M059J (cell line): ENCODE data around the gene SUSD1. TPM values are rescaled to one million over a fixed set of nuclear protein-coding genes. Genes with fewer than 3 reads are reported as not detected.
A peak's percentile ranks its signal among the peaks of the same experiment; 100 is the strongest.

Experiments used
- DNase-seq: peaks from one replicate; pipeline ENCODE4 v3.0.0-alpha.2; 2012; ENCODE audit warnings: low read depth
- total RNA-seq: library from RNA; depleted of rRNA; stranded (reverse); fragments of >200 nt; shearing (Covaris generic); gene quantifications from 2 replicates; pipeline ENCODE4 v1.2.3, GENCODE V29; 2014

The SUSD1 gene
- total RNA-seq, 1 experiment from 2014 or later = 16.4 TPM

DNA sequence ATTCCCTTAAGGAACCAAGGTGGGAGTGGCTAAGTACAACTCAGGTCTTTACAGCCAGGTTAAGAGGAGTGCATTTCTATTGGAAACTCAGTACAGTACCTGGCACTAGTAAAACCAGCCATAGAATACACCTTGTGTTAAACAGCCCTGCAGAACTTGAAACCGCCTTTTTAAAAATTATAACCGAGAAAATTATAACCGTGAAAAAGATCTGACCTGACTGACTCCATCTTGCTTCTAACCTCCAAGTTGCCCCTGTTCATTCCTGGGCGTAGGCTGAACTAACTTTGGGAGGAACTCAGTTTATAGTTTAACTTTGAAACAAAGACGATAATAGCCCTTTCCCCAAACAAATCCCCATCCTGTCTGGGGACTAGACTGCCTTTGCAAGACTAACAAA is 132.3 kb downstream of the SUSD1 start:
- DNase-seq = no peak

DNA sequence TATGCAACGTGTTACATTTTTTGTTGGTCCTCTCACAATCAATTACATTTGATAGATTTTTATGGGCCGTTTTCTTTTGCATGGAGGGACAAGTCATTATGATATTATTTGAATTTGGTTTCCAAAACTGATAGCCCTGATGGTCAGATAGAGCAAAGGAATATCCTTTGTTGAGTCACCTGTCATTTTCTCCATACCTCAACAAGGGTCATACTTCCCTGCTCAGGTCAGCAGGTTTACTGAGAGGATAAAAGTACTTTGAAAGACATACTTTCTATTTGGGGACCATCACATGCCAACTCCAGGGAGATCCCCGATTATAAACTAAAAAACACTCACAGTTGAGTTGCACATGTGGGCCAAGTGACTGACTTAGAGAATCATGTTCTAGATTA is 132.9 kb downstream of the SUSD1 start:
- no peak for DNase-seq

DNA sequence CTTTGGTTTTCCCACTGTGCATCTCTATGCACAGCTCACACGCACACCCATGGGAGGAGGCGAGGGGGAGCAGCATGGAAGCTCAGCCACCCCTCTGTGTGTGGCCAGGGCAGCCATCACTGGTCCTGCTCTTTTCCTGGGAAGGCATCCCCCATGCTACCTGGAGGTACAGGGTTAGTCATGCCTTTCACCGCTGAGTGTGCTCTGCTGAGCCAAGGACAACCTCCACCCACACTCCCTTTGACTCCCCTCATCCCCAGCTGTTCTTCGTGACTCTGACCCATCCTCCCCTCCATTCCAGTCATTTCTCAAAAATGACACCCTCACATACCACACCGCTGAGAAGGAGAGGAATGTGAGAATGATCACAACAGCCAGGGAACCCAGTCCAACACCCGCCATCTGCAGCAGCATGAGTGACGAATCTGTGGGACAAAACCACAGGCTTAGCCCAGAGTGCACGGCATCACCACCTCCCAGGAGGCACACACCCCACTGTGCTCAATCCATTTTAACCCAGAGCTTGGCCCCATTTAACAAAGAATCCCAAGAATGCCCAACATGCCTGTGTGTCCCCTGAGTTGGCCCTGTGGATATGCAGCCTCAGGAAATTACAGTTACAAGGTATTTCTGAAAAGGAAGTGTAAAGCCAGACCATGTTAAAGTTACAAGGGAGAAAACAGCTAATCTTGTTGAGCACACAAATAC is 133.4 kb downstream of the SUSD1 start:
- peak; percentile 100 for DNase-seq

DNA sequence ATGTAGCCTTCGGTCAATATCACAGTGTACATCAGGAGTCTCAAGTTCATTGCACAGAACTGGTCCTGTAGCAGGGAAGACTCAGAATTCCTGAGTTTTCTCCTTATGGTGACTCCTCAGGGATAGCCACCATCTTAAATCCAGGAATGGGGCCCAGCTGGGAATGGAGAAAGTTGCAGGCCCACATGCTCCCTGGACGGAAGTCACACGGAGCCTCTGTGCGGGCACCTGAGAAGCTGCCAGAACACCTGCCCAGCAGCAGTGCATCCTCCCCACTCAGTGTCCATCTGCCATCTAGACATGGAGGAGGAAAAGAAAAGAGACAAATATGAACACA is 133.9 kb downstream of the SUSD1 start:
- no peak for DNase-seq

DNA sequence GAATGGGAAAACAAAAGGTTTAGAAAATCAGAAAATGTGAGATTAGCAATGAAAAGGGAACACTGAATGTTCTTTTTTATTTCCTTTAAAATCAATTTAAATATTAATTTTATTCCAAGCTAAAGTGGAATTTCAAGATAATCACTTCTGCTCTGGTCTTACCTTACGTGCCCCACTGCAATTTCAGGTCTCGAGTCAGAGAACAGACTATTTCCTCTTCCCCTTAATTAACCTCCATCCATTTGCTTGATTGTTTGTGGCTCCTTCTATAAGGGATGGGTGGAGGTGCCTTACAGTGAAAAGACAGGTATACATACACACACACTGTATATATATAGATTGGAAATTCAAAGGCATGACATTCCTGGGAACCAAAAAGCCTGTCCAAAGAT is 137.1 kb downstream of the SUSD1 start:
- DNase-seq = no peak

DNA sequence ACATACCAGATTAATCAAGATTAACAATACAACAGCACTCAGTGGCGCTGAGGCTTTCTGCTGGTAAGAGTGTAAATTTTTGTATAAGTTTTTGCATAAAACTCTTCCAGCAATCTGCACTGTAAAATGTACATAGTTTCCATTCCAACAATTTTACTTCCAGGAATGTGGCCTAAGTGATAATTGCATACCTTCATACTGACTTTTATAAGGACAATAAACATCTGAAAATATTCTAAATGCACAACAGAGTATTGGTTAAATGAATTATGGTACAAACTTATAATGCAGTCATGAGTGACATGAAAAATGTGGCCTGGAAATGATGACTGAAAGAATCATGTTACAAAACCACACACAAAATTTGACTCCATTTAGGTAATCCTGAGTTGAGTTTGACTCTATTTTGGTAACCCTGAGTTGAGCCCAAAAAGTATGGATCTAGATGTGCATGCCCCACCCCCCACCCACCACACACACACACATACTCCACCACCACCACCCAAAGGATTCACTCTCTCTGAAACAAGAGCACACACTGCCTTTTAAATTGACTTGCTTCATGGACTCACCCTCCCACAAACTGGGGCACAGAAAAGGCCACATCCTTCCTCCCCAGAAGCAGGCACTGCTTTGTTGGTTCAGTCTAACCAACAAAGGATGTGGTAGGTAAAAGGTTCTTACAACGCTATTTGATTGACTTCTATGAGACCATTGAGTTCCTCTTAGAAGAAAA is 137.6 kb downstream of the SUSD1 start:
- peak; percentile 84 for DNase-seq

DNA sequence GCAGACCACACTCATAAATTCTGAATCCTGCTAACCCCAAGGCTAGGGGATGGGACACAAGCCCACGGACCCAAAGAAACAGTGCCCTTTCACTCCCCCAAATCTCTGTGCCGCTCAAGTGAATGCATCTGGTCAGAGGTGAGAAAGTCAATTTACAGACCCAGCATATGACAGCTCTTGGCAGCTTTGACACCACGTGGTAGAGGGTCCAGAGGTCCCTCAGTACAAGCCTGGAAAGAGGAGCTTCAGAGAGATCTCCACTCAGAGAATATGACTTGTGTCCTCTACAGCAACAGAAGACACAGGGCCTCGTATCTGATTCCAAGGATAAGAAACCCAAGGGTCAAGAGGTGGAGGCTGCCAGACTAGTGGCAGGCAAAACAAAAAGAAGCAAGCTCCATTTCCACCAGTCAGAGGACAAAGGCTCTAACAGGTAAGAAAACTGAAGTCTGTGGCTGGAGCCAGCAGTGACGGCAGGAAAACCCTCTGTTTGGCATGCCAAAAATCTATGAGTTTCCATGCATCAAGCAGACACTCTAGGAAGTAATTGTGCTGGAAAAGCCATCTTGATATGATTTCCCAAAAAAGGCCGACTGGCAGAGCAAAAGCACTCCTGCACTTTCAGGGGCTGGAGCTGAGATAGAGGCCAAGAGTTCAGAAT is 139.8 kb downstream of the SUSD1 start:
- DNase-seq = peak; percentile 30

DNA sequence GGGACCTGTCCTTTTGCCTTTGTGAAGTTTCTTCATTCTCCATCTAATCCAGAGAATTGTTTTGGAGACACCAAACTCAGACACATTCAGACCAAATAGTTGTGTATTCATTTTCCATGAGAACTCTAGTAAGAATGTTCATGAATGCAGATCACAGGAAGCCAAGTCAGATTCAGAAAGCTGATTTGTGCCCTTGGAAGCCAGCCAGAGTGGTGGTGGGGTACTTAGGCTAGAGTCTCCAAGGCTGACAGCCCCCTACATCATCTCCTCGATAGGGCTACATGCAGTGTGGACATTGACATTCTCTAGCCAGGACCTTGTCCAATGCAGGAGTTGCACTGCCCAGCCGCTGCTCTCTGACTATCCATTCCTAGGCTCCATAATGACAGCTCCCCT is 140.9 kb downstream of the SUSD1 start:
- peak; percentile 36 for DNase-seq

DNA sequence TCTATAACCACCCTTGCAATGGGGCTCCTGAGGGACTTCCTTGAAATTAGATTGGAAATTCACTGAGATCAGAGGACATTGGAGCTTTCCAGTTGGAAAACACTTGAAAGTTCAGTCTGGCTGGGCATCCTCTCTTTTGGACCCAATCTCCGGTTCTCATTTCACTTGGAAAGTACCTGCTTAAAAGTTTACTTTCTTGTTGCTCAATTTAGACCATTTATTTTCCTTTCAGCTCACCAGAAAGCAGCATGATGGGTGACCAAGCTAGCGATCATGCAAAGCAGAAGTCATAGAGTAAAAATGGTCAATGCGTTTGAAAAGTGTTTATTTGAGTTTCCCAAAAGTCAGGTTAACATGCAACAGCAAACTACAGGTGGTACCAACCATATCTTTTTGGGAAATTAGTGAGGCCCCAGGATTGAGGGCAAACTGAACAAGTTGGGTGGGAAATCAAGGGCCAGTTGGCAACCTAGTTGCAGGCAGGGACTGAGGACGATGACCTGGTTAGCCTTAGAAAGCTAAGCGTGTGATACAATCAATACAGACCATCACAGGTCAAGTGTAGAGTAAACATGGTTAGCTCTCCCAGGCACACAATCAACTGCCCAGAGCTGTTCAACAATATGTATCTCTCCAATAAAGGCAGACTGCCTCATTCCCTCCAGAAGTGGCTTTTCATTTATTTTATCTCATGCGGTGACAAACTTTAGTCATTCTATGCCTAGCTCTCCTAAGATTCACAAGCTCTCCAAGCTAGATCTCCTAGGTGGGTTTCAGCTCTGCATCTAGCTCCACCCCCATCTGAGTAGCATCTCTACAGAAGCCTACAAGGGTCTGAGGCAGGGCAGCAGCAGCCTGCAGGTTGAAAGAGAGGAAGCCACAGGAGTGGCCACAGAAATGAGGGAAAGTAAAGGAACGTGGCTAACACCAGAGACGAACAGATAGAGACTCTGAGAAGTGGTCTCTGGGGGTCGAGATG is 141.6 kb downstream of the SUSD1 start:
- peak; percentile 28 for DNase-seq

DNA sequence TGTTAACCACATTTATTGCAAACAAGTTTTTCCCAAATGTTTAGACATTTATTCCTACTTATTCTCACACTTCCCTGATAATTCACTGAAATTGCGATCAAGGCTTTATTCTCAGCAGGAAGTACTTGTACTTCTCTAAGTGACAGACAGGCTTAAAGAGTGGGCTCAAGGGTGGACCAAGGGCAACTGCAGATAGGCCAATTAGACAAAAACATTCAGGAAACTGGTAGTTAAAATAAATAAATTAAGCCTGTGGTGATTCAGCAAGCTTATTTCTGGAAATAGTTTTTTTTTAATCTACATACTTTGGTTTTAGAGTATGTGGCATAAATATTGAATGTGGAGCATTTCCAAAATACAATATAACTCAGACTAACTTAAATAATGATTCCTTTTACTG is 142.4 kb downstream of the SUSD1 start:
- peak; percentile 70 for DNase-seq

DNA sequence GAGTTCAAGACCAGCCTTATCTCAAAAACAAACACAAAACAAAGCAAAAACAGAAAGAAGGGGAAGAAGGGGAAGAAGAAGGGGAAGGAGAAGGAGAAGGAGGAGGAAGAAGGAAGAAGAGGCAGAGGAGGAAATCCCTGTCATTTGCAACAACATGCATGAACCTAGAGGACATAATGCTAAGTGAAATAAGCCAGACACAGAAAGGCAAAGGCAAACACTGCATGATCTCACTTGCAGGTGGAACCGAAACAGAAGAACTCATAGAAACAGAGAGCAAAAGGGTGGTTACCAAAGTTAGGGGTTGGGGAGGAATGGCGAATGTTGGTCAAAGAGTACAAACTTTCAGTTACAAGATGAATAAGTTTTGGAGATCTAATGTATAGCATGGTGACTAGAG is 143.1 kb downstream of the SUSD1 start:
- DNase-seq = no peak

DNA sequence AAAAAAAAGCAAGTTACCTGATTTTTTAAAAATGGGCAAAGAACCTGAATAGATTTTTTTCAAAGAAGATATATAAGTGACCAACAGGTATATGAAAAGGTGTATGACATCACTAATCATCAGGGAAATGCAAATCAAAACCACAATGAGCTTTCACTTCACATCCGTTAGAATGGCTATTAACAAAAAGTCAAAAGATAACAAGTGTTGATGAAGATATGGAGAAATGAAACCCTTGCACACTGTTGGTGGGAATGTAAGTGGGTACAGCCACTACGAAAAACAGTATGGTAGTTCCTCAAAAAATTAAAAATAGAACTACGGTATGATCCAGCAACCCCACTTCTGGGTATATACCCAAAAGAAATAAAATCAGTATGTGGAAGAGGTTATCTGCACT is 143.7 kb downstream of the SUSD1 start:
- no peak for DNase-seq

DNA sequence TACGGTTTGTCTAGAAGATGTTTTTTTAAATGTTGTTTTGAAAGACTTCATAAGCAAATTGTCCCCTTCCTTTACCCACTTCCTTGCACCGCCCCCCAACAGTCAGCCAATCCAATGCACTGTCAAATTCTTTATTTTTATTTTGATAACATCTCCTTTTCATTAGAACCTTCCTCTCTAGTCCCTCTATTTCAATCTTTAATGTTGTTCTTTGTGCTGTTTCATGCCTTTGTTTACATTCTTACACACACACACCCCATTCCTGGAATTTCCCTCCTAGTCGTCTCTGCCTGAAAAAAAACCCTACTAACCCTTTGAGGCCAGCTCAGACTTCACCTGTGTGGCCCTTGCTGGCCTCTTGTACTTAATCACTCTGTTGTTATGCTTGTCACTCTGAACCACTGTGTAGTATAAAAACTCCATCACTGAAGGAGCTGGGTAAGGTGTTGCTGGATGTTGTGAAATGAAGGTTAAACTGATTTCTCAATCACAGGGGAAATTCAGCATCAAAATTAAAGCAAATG is 145.1 kb downstream of the SUSD1 start:
- DNase-seq = peak; percentile 97

DNA sequence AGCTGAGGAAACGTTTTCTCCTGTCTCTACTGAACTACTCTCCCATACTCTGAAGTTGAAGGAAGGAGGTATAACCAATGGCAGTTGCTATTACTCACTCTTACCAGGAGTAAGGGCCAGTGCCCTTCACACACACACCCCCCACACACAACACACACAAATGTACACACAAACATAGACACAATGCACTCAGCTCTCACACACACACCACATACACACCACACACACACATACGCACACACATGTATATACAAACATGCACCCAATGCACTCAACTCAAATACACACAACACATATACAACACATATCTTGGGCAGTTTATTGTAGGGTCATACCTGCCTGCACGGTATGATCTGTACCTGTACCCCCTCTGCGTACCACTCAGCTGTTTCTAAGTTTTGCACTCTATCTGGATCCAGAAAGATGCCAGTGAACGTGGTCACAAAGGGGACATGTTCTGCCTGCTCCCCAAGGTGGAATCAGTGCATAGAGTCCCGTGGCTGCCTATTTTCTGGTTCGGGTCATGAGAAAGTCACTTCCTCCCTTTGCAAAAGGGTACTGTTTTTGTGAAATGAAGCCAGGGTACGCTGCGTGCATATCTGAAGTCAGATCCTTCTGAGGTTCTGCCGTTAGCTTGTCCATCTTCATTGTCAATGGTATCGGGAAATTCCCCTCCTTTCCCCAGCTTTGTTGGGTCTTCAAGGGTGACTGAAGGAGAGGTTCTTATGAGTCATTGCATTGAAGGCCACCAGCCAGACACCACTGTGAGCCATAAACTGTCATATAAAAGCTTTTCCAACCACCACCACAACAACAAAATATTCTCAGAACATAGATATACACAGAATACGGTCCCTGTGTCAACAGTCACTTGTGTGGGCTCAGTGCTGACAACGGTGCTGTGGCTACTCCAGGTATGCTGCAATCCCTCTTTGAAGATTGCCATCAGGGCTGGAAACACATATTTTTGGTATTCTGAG is 146.6 kb downstream of the SUSD1 start:
- DNase-seq = peak; percentile 90

DNA sequence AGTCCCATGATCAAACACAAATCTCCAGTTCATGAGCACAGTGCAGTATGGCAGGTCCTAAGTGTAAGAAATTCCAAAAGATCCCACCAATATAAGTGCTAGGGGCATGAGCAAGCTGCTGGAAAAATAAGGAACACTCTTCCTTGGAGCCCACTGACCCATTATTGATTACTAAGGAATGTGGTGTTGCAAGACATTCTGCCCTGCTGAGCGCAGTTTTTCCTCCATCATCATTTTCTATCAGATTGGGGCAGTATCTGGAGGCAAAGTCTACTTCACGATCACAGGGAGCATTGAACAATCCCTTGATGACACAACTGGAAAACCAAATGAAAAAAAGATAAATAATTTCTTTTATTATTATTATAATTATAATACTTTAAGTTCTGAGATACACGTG is 149.2 kb downstream of the SUSD1 start:
- DNase-seq = no peak

DNA sequence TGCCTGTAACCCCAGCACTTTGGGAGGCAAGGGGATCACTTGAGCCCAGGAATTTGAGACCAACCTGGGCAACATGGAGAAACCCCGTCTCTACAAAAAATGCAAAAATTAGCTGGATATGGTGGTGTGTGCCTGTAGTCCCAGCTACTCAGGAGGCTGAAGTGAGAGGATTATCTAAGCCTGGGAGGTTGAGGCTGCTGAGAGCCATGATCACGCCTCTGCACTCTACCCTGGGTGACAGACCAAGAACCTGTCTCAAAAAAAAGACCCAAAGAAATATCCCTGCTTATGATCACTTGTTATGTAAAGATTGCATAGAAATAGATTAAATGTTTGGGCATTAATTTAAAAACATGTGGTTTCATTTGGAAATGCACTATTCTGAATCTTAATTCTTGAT is 153.4 kb downstream of the SUSD1 start:
- no peak for DNase-seq

DNA sequence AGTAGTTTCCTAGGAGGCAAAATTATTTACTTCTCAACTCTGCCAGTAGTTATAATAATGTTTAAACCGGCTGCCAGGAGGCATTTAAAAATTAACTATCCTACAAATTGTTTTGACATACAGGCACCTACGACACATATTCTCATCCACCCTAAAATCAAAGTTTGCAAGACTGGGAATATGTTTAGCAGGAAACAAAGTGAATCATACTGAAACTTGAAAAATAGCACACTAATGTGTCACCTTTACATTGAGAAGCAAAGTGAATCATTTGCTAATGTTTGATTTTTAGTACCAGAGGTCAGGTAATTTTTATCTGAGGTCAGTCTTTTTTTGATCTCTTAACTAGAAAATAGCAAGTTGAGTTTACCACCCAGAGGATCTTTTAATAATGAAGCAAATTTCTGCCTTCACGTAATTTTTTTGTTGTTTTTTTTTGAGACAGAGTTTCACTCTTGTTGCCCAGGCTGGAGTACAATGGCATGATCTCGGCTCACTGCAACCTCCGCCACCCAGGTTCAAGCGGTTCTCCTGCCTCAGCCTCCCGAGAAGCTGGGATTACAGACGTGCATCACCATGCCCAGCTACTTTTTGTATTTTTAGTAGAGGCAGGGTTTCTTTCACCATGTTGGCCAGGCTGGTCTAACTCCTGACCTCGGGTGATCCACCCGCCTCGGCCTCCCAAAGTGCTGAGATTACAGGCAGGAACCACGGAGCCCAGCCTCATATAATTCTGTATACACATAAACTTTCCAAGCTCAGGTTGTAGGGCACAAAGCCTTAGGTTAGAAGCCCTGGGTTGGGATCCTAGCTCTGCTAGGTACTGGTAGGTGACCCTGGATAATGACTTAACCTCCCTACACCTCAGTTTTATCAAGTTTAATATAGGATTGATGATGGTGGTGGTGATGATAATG is 154.2 kb downstream of the SUSD1 start:
- DNase-seq = peak; percentile 93

DNA sequence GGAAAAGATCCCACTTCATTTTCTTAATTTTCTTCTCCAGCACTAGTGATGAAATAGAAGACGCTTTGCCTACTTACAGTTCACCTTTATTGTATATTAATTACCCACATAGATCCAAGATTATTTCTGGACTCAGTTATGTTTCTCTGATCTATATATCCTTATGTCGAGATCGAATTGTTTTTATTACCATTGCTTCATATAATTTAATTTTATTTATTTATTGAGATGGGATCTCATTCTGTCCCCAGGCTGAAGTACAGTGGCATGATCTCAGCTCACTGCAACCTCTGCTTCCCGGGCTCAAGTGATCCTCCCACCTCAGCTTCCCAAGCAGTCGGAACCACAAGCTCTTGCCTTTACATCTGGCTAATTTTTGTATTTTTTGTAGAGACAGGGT is 157.2 kb downstream of the SUSD1 start:
- no peak for DNase-seq

DNA sequence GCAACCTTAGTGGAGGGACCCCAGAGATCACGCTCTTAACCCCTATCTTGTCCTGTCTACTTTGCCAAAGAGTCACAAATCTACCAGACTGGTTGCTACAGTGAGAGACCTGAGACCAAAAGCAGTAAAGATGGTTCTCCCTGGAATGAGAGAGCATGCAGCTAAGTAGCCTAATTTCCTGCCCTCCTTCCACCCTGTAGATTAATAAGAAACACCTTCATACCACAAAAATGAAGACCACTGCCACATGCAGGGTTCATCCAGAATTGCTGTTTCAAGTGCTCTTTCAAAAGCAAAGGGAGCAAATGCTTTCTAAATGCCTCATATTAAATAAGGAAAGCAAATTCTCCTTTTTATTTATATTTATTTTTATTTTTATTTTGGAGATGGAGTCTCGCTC is 159.4 kb downstream of the SUSD1 start:
- peak; percentile 17 for DNase-seq
